Testis (tissue), 2 donors: Measurements from ENCODE around the gene ADAMTS8.

Source experiments
- POLR2A ChIP-seq: fragments of 450-650 bp; IDR thresholded peaks from one replicate; pipeline ENCODE4 v1.6.1; 2017; ENCODE audit warnings: antibody characterized with exemption, mild to moderate bottlenecking, moderate library complexity
- TF ChIP-seq, protein P1 (sequence below), 3 experiments: fragments of 450-650 bp in 2 of 3; fragments of 200-600 bp in 1 of 3; sonication (generic) in 1 of 3; IDR thresholded peaks; one replicate each; pipeline ENCODE4 v1.5.1; 2016 to 2019; ENCODE audit warnings: antibody characterized with exemption in 3 of 3, mild to moderate bottlenecking in 2 of 3, moderate library complexity in 1 of 3

DNA sequence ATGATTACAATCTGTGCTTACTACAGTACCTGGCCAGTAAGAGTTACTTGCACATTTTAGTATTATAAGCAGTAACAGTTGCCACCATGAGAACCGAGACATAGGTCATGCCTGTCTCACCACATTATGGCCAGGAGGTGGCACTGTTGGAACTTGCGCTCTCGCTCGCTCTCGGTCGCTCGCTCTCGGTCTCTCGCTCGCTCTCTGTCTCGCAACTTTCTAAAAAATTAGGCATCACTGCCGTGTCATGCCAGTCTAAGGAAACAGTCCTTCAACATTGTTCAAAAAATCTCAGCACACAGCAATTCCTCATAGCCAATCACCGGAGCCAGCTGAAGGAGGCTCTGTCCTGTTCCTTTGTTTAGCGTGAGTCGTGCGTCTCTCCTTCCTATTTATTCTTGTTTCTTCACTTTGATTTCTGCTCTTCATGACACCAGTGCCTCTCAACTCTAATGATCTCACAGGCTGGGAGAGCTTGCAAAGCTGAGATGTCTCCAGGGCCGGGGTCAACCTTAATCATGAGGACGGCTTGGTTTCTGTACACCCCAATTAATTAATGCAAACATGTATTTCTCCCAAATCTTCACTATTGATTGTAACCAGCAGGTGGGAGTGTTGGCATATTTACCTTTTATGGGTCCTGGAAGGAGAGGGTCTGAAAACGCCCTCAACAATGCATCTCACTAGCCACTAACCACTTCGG is 6.3 kb upstream of the ADAMTS8 start:
- TF ChIP-seq, protein P1, sequence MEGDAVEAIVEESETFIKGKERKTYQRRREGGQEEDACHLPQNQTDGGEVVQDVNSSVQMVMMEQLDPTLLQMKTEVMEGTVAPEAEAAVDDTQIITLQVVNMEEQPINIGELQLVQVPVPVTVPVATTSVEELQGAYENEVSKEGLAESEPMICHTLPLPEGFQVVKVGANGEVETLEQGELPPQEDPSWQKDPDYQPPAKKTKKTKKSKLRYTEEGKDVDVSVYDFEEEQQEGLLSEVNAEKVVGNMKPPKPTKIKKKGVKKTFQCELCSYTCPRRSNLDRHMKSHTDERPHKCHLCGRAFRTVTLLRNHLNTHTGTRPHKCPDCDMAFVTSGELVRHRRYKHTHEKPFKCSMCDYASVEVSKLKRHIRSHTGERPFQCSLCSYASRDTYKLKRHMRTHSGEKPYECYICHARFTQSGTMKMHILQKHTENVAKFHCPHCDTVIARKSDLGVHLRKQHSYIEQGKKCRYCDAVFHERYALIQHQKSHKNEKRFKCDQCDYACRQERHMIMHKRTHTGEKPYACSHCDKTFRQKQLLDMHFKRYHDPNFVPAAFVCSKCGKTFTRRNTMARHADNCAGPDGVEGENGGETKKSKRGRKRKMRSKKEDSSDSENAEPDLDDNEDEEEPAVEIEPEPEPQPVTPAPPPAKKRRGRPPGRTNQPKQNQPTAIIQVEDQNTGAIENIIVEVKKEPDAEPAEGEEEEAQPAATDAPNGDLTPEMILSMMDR (IDR thresholded peaks at IDR 0.05), result peak; percentile 79 to 94 (median 85)
- TF ChIP-seq POLR2A, result no peak
